H9 (cell line): ENCODE measurements around the gene SLC48A1. TPM values are rescaled to one million over a fixed set of nuclear protein-coding genes. Genes with fewer than 3 reads are reported as not detected.

Source experiments
- DNase-seq: peaks from one replicate; pipeline ENCODE4 v3.0.0-alpha.2; 2017
- H2AFZ ChIP-seq: one replicate; pipeline ENCODE4 v1.6.1; 2013; ENCODE audit warnings: mild to moderate bottlenecking, low read length, control low read depth, moderate library complexity
- H2AK5ac ChIP-seq: 2 replicates; pipeline ENCODE4 v1.6.1; 2013; ENCODE audit warnings: low read length, control low read depth, mixed read lengths; ENCODE audit not compliant: insufficient read length
- H2BK120ac ChIP-seq: one replicate; pipeline ENCODE4 v1.6.1; 2013; ENCODE audit warnings: low read depth, mild to moderate bottlenecking, low read length, control low read depth, inconsistent platforms; ENCODE audit not compliant: poor library complexity, severe bottlenecking
- H2BK12ac ChIP-seq: 2 replicates; pipeline ENCODE4 v1.6.1; 2013; ENCODE audit warnings: low read length, control low read depth, mixed read lengths, low read depth; ENCODE audit not compliant: insufficient read length
- H2BK15ac ChIP-seq: 2 replicates; pipeline ENCODE4 v1.6.1; 2013; ENCODE audit warnings: low read depth, low read length, control low read depth
- H2BK20ac ChIP-seq: one replicate; pipeline ENCODE4 v1.6.1; 2013; ENCODE audit warnings: low read depth, mild to moderate bottlenecking, low read length, control low read depth, inconsistent platforms; ENCODE audit not compliant: poor library complexity, severe bottlenecking
- H2BK5ac ChIP-seq: 2 replicates; pipeline ENCODE4 v1.6.1; 2013; ENCODE audit warnings: low read length, control low read depth, mixed read lengths; ENCODE audit not compliant: insufficient read length
- H3K14ac ChIP-seq: 2 replicates; pipeline ENCODE4 v1.6.1; 2013; ENCODE audit warnings: low read length, control low read depth; ENCODE audit not compliant: insufficient read depth
- H3K18ac ChIP-seq: 2 replicates; pipeline ENCODE4 v1.6.1; 2013; ENCODE audit warnings: low read depth, mild to moderate bottlenecking, mixed read lengths, low read length, control low read depth; ENCODE audit not compliant: insufficient read length
- H3K23ac ChIP-seq: 2 replicates; pipeline ENCODE4 v1.6.1; 2013; ENCODE audit warnings: low read length, control low read depth, mixed read lengths, low read depth; ENCODE audit not compliant: insufficient read length
- H3K23me2 ChIP-seq: 2 replicates; pipeline ENCODE4 v1.6.1; 2013; ENCODE audit warnings: low read depth, mild to moderate bottlenecking, mixed read lengths, low read length, control low read depth; ENCODE audit not compliant: insufficient read length, poor library complexity, severe bottlenecking
- H3K27ac ChIP-seq: 2 replicates; pipeline ENCODE4 v1.5.1; 2013; ENCODE audit warnings: low read length, control low read depth, mixed read lengths, low read depth; ENCODE audit not compliant: insufficient read length
- H3K27me3 ChIP-seq: 2 replicates; pipeline ENCODE4 v1.6.1; 2013; ENCODE audit warnings: low read length, control low read depth, inconsistent platforms; ENCODE audit not compliant: insufficient read depth
- H3K4ac ChIP-seq: 2 replicates; pipeline ENCODE4 v1.6.1; 2013; ENCODE audit warnings: low read depth, mild to moderate bottlenecking, control low read depth, inconsistent platforms, low read length, moderate library complexity
- H3K4me1 ChIP-seq: 2 replicates; pipeline ENCODE4 v1.6.1; 2013; ENCODE audit warnings: low read length, control low read depth, inconsistent platforms; ENCODE audit not compliant: insufficient read depth
- H3K4me2 ChIP-seq: 2 replicates; pipeline ENCODE4 v1.6.1; 2013; ENCODE audit warnings: low read length, control low read depth, mixed read lengths; ENCODE audit not compliant: insufficient read length, insufficient read depth
- H3K56ac ChIP-seq: 2 replicates; pipeline ENCODE4 v1.6.1; 2013; ENCODE audit warnings: low read depth, mild to moderate bottlenecking, mixed read lengths, low read length, control low read depth; ENCODE audit not compliant: insufficient read length
- H3K79me1 ChIP-seq: 2 replicates; pipeline ENCODE4 v1.6.1; 2013; ENCODE audit warnings: low read depth, mild to moderate bottlenecking, moderate library complexity, low read length, control low read depth, inconsistent platforms; ENCODE audit not compliant: insufficient read depth, poor library complexity, severe bottlenecking
- H3K79me2 ChIP-seq: 2 replicates; pipeline ENCODE4 v1.6.1; 2013; ENCODE audit warnings: low read length, control low read depth, inconsistent platforms; ENCODE audit not compliant: insufficient read depth
- H3K9ac ChIP-seq: 2 replicates; pipeline ENCODE4 v1.6.1; 2013; ENCODE audit warnings: low read length, control low read depth, mixed read lengths; ENCODE audit not compliant: insufficient read length; ENCODE audit errors: extremely low read depth
- H3K9me3 ChIP-seq: one replicate; pipeline ENCODE4 v1.6.1; 2013; ENCODE audit warnings: low read depth, low read length, inconsistent platforms; ENCODE audit not compliant: control insufficient read depth
- H3T11ph ChIP-seq: one replicate; pipeline ENCODE4 v1.6.1; 2013; ENCODE audit warnings: mild to moderate bottlenecking, low read length, control low read depth, inconsistent platforms
- H4K20me1 ChIP-seq: one replicate; pipeline ENCODE4 v1.6.1; 2013; ENCODE audit not compliant: control insufficient read depth, insufficient read length, insufficient read depth
- H4K5ac ChIP-seq: 2 replicates; pipeline ENCODE4 v1.6.1; 2013; ENCODE audit warnings: low read depth, mild to moderate bottlenecking, mixed read lengths, low read length, control low read depth; ENCODE audit not compliant: insufficient read length
- H4K8ac ChIP-seq: replicated peaks from 2 replicates; pipeline ENCODE4 v1.6.1; 2013; ENCODE audit warnings: low read length, control low read depth, mixed read lengths, low read depth; ENCODE audit not compliant: insufficient read length
- H4K91ac ChIP-seq: 2 replicates; pipeline ENCODE4 v1.6.1; 2013; ENCODE audit warnings: low read depth, mild to moderate bottlenecking, moderate library complexity, mixed read lengths, low read length, control low read depth; ENCODE audit not compliant: insufficient read length
- H3K27ac Mint-ChIP-seq, 3 experiments: 2 replicates in 2 of 3; 3 replicates in 1 of 3; pipeline ENCODE4 v1.8.0; 2020 to 2021; ENCODE audit warnings: mixed read lengths in 3 of 3, mild to moderate bottlenecking in 1 of 3, moderate library complexity in 1 of 3
- H3K27me3 Mint-ChIP-seq: 2 replicates; pipeline ENCODE4 v1.8.0; 2021; ENCODE audit warnings: low read depth, mild to moderate bottlenecking, moderate library complexity, mixed read lengths
- H3K36me3 Mint-ChIP-seq, 3 experiments: 2 replicates in 2 of 3; 3 replicates in 1 of 3; pipeline ENCODE4 v1.8.0; 2020 to 2021; ENCODE audit warnings: low read depth in 3 of 3, mixed read lengths in 3 of 3; ENCODE audit not compliant: insufficient read depth in 1 of 3
- H3K4me1 Mint-ChIP-seq, 2 experiments: 2 replicates each; pipeline ENCODE4 v1.8.0; 2020; ENCODE audit warnings: mixed read lengths in 2 of 2
- H3K4me3 Mint-ChIP-seq, 2 experiments: 2 replicates in 1 of 2; 3 replicates in 1 of 2; pipeline ENCODE4 v1.8.0; 2020 to 2021; ENCODE audit warnings: mild to moderate bottlenecking in 2 of 2, mixed read lengths in 2 of 2, moderate library complexity in 1 of 2
- H3K9me3 Mint-ChIP-seq, 2 experiments: 2 replicates in 1 of 2; 3 replicates in 1 of 2; pipeline ENCODE4 v1.8.0; 2020; ENCODE audit warnings: mild to moderate bottlenecking in 2 of 2, mixed read lengths in 2 of 2, moderate library complexity in 1 of 2
- CTCF ChIP-seq: fragments of 200-600 bp; sonication (generic); conservative IDR thresholded peaks from 3 replicates; pipeline ENCODE4 v1.8.0; 2021; ENCODE audit warnings: antibody characterized with exemption, mild to moderate bottlenecking
- WGBS: extraction: QIAGEN DNeasy Blood & Tissue Kit; methylation state at CpG from one replicate; pipeline ENCODE4 v1.1.7; 2013; ENCODE audit warnings: missing lambda C conversion rate, low lambda C conversion rate, mixed read lengths; ENCODE audit not compliant: insufficient read length; ENCODE audit errors: extremely low coverage; 5-methylcytosine and 5-hydroxymethylcytosine counted together
- total RNA-seq: library from RNA; stranded (reverse); gene quantifications from 2 replicates; pipeline ENCODE4 v1.2.1, GENCODE V29; 2021

Gene SLC48A1
- total RNA-seq, 1 experiment from 2014 or later = 10.6 TPM

DNA sequence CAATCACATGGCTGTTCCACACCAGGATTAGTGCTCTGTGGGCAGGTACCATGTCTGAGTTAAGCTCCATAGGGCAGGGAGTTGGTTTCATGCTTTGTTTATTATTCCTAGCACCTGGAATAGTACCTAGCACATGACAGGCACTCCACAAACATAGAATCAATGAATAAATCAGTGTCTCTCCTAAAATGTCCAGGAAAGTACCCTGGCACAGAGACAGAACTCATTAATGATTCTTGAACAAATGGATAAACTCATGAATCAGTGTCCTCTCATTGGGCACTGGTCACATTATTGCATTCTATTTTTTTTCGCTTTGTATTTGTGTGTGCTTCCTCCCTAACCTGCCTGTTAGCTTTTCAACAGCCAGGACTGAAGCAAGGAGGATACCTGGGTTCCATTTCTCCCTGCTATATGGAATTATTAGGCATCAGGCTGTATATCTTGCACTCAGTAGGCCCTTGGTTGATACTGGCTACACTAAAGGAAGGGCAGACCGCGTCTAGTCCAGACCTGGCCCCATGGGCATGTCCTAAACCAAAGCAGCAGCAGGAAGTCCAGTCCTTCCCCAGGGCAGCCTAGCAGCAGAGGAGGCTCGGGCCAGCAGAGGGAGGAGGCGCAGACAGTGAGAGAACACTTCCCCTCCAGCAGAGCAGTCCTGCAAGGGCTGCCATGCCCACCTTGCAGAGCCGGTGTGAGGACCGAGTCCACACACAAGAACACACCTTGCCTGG, 28.3 kb downstream of the SLC48A1 start:
- Histone ChIP-seq H2BK120ac (no peak overlapping the region), H3K27me3 (no peaks in the 10 kb centered on the region), H2AFZ (no peak overlapping the region), H4K20me1 (peaks cover 2% of the 10 kb centered on the region), H2BK15ac (no peak overlapping the region), H3K9ac (no peak overlapping the region), H3K27ac (no peak overlapping the region), H3T11ph (no peak overlapping the region), H4K8ac (no peak overlapping the region), H3K18ac (no peak overlapping the region), H3K79me1 (no peaks in the 10 kb centered on the region), H3K4ac (no peak overlapping the region), H2BK20ac (no peak overlapping the region), H2BK12ac (no peak overlapping the region), H3K4me1 (no peaks in the 10 kb centered on the region; the same call in 1 of the 2 replicates), H3K56ac (no peak overlapping the region), H2BK5ac (no peak overlapping the region), H4K5ac (no peak overlapping the region), H3K23ac (no peak overlapping the region), H3K4me2 (no peak overlapping the region), H2AK5ac (no peak overlapping the region), H3K23me2 (no peaks in the 10 kb centered on the region), H3K9me3 (no peaks in the 10 kb centered on the region), H3K79me2 (peaks cover 1% of the 10 kb centered on the region; the same call in 1 of the 2 replicates), H4K91ac (no peak overlapping the region), H3K14ac (no peak overlapping the region)
- H3K4me3 Mint-ChIP-seq = no peak overlapping the region
- H3K27me3 Mint-ChIP-seq = no peaks in the 10 kb centered on the region
- no peak for TF ChIP-seq CTCF
- no peak for DNase-seq
- peaks cover 30 to 50% of the 10 kb centered on the region in 2 experiments for H3K4me1 Mint-ChIP-seq
- no CpG with 5 or more reads among the region's 7 CpGs for WGBS
- peak overlapping the region in 2 of 3 experiments; percentile 43 to 68; a peak in 2 of 7 replicates for H3K27ac Mint-ChIP-seq
- peaks cover 6 to 28% (median 24%) of the 10 kb centered on the region in 3 experiments; a peak in 6 of 7 replicates for H3K36me3 Mint-ChIP-seq
- no peaks in the 10 kb centered on the region; a peak in 1 of 5 replicates for H3K9me3 Mint-ChIP-seq
